ENCODE measurements around the gene MYD88. TPM values are rescaled to one million over a fixed set of nuclear protein-coding genes. Genes with fewer than 3 reads are reported as not detected.

The MYD88 gene
- total and polyA plus RNA-seq, 9 of the 15 experiments (the other 6 are each of a cell fraction or from before 2014, with no cell fraction given), result 3.2 to 47.3 (median 27.6) TPM

DNA sequence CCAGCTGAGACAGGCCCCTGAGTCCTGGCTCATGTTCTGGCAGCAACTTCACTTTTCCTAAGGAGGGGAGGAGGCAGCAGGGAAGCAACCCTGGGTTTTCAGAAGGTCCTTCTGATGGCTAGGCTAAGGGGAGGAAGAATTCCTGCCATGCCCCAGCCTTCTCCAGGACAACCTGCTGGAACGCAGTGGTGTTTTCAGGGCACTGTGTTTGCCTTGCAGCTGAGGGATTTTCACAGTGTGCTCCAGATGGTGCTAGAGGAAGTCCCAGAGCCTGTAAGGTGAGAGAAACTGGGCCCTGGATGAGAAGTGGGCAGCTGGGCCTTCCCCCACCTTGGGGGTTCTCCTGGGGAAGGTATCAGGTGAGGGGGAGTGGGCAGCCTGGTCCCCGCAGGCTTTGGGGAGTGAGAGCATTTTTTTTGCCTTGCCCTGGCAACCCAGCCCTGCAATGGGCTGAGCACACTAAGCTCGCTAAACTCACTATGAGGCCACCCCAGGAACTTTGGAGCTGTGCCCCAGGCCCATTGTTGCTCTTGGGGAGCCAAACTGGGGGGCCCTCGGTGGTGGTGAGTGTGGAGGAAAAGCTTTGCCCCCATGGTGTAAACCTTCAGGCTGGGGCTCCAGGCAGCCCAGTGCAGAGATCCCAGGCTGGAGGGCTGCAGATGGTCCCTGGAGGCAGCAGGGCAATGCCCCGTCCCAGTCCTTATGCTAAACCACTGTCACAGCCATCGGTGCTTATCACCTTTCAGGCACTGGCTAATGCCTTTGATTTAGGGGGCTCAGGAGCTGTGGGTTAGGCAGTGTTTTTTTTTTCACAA is 42.6 kb upstream of the MYD88 start:
- DNase-seq (ENCODE audit: extremely low read depth in 1 of 4, low spot score in 3 of 4), result no peak
- Histone ChIP-seq H3K27me3 (ENCODE audit: control insufficient read depth in 2 of 2, insufficient read depth in 2 of 2, low read length in 2 of 2) (peaks cover 64 to 76% of the 10 kb centered on the region in 2 experiments), H3K9me3 (replicated peaks; ENCODE audit: control insufficient read depth, insufficient read depth, low read depth, low read length) (no peaks in the 10 kb centered on the region), H2AFZ (ENCODE audit: low read depth, low read length) (no peak overlapping the region), H3K9me1 (ENCODE audit: control insufficient read depth, insufficient read depth, low read length) (no peaks in the 10 kb centered on the region), H3K9ac (ENCODE audit: insufficient read depth in 1 of 2, low read depth in 2 of 2, low read length in 2 of 2) (no peak overlapping the region), H3K27ac (ENCODE audit: extremely low read depth, low read depth, low read length) (no peak overlapping the region), H4K20me1 (replicated peaks; ENCODE audit: control insufficient read depth, insufficient read depth, low read length) (no peaks in the 10 kb centered on the region), H3K4me2 (ENCODE audit: insufficient read depth, low read length) (no peak overlapping the region), H3K36me3 (ENCODE audit: control insufficient read depth, insufficient read depth, low read length) (no peaks in the 10 kb centered on the region), H3K4me1 (replicated peaks in 1 of 2; ENCODE audit: control insufficient read depth in 2 of 2, insufficient read depth in 2 of 2, low read length in 2 of 2) (no peaks in the 10 kb centered on the region), H3K4me3 (no peak overlapping the region), H3K79me2 (ENCODE audit: control insufficient read depth, insufficient read depth, low read length) (no peaks in the 10 kb centered on the region)
- POLR2A ChIA-PET, result interaction anchor here (0.6 to 1.0 kb wide), 6 partner anchors 16 to 376 kb away, joined by 3 to 4 read pairs (median 3); no protein-coding TSS in a partner anchor
- no TSS peak for BruUV-seq (replicated peaks)
- ATAC-seq, result no peak
- TF ChIP-seq ZNF124 (CRISPR knock-in tag; IDR thresholded peaks at IDR 0.05), result no peak
- no peak for TF ChIP-seq CBX3 (IDR thresholded peaks at IDR 0.05; ENCODE audit: borderline replicate concordance in 1 of 2, low read length in 2 of 2)
- no peak for TF ChIP-seq ETS2 (tag; IDR thresholded peaks at IDR 0.05; ENCODE audit: borderline replicate concordance, poor library complexity, severe bottlenecking)
- no peak for TF ChIP-seq XRCC3 (IDR thresholded peaks at IDR 0.05)
- TF ChIP-seq MTA2 (IDR thresholded peaks at IDR 0.05; ENCODE audit: low read depth), result no peak
- CTCF ChIA-PET (ENCODE audit: low intra/inter-chr PET ratio), result no interaction called here
- 0% methylated on average over 6 of the region's 6 CpGs for WGBS (ENCODE audit: insufficient coverage, low coverage, missing lambda C conversion rate)
- FAIRE-seq, result no peak
- in situ Hi-C loops (cut with MboI) (no loop called here), intact Hi-C loops (cut with micrococcal nuclease) (no loop called here)
